SHP77 (cell line): ENCODE measurements around the gene PLEKHM1.

Experiments
- DNase-seq, 2 experiments: peaks; one replicate each; lab custom pipeline; 2025; lab: John Stamatoyannopoulos, UW

PLEKHM1 gene

DNA sequence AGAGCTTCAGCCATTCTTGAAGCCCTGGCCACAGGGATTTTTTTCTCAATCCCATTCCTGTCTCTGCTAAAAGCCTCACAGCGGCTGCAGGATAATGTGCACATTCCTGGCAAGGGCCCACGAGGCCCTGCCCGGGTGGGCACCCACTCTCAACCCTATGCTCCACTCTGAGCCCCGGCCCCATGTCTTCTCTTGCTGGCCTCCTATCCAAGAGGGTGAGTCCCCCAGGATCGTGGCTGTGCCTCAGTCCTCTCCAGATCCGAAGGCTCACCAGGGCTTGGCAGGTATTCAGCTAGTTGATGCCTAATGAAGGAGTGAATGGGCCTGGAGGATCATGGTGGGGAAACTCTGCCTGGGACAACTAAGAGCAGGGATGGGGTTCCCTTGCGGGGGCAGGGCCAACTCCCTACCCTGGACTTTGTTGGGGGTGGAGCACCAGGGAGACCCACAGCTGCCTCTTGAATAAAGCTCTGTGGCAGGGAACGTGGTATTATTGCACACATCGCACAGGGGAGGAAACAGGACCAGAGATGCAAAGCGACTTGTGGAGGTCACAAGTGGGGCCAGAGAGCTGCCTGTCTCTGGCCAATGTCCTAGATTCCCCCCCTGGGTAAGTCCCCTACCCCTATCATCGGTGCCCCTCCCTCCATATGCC lies 63.2 kb downstream of the PLEKHM1 start:
- DNase-seq, result no peak

DNA sequence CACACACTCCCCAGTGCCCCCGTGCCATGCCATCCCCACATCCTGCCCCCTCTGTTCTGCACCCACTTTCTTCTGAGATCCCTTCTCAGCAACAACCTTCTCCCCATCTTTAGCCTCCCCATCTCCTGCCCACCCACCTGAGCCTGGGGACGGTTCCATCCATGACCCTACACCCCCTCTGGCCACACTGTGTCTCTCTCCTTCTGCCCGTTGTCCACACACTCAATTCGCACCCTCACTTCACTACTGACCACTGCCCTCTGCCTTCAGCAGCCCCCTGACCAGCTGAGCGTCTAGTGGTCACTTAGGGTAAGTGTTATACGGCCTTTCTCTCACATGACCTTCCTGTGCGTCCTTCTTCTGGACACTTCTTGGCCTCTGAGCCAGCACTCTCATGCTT lies 64.0 kb downstream of the PLEKHM1 start:
- no peak for DNase-seq

DNA sequence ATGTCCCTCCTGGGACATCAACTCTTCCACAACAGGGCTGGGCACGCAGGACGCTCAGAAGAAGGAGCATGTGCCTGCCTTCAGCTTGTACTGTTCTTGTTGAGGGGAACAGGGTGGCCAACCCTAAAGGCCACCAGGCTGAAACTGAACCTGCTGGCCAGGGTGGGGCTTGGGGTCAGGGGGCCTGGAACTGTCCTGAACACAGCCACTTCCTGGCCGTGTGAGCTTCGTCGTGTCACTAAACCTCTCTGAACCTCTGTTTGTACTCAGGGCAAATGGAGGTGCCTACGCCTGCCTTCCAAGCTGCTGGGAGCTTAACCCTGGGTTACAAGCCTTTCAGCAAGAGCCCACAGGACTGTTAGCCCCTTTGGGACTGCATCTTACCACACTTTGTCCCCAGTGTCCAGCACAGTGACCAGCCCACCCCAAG lies 64.5 kb downstream of the PLEKHM1 start:
- DNase-seq, result no peak

DNA sequence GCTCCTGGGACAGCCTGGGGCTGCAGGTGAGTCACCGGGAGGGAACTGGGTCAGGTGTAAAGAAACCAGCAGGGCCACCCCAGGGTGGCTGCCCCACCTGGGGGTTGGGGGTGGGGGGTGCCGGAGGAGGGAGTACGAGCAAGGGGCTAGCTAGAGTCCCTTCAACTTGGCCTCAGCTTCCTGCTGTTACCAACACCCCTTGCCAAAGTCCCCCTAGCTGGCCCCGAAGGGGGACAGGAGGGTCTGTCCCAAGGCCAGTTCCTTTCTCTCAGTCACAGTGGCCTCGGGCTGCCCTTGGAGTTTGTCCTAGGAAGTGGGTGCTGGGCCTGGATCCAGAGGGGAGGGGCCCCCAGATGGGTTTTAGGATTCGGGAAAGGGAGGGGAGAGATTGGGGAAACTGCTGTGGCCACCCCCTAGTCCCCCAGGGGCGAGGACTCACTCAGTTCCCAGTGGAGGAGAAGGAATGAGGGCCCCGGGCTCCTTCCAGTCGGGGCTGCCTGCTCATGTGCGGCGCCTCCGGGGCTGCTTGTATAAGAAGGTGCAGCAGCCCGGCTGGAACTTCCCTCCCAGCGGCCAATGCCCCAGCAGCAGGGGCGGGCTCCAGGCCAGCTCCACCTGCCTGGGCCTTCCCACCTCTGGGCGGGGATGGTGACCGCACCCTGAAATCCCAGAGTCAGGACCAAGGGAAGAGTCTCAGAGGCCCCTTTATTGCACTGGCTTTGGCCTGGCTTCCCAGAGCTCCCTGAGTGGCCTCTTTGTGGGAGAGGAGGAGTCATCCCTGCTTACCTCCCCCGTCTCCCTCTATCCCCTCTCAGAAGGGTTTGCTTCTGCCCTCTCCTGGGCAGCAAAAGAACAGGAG lies 65.2 kb downstream of the PLEKHM1 start:
- DNase-seq, result peak; percentile 69 to 76

DNA sequence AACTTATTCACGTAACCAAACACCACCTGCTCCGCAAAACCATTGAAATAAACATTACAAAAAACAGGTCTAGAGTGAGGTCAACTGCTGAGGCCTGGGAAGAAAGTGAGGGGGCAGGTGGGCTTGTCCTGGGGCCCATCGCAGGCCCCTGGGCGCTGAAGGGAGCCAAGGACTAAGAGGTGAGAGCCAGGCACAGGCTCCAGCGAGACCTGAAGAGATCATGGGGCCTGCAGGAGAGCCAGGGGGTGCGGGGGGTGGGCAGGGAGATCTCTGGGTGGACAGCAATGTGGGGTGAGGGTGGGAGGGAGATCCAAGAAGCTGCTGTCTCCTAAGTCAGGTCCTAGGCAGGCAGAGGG lies 65.8 kb downstream of the PLEKHM1 start:
- DNase-seq, result no peak

DNA sequence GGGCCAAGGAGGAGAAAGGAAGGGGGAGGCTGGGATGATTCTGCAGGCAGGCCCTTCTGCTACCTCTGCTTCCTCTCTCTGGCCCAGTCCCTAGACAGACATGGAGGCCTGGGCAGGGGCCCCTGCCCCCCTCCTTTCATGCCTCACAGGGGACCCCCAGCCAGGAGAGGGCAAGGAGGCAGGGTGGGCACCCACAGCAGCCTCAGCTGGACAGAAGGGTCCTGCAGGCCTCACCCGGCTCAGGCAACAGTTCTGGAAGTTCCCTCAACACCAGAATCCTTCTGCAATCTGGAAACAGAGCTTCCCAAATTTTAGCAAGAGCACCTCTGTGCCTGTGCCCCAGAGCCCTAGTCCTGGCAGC lies 66.6 kb downstream of the PLEKHM1 start:
- DNase-seq, result no peak

DNA sequence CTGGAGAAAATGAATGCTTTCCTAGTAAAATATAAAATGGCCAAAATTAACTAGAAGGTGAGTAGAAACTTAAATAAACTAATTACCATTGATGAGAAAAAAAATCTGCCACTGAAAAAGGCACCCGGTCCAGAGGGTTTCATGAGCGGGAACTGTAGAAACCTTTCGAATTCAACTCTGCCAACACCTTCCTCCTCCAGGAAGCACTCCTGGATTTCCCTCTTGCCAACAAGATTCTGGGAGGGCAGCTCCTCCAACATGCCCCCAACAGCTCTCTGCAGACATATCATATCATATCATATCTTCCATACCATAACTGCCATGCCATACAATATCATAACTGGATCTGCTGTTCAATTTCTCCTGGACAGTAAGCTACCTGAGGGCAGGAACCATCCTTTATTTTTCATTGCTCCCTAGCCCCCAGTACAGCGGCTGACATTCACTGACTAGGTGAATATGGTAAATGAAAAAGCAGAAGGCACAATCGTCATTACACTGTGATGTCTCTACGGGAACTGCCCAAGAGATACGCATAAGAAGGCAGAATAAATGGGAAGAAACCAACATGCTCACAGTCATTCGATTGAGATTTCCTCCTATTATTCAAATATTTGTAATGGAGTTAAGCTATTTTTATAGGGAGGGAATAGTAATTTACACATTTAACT lies 67.1 kb downstream of the PLEKHM1 start:
- no peak for DNase-seq

DNA sequence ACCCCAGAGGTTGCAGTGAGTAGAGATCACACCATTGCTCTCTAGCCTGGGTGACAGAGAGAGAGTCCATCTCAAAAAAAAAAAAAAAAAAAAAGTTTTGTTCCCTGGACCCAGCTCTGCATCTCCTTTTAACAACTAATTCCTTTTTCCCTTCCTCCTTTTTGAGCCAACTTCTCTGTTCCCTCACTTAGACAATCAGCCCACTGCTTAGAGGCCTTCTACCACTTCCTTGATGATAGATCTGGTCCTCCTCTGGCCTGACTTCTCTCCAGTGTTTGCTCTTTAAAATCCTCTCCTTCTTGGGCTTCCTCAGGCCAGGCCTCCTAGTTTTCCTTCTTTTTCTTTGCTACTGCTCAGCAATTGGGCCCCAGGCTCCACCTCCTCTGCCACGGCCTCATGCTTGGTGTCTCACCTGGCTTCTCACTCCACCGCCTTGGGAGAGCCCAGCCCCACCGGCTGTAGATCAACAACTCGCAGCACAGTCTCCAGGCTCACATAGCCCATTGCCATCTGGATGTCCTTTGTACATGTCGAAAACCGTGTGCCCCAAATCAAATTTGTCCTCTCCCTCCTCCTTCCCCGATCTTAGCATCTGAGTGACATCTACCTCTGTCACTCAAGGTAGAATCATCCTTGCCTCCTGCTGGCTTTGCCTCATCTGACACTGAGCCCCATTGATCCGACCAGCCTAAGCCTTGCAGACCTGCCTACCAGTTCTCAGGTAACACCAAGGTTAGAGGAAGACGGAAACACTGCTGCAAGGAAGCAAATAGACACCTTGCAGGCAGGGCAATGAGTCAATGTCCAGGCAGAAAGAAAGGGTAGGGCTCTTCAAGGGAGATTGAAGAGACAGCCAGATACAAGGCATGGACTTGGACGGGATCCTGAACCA lies 75.3 kb downstream of the PLEKHM1 start:
- no peak for DNase-seq

DNA sequence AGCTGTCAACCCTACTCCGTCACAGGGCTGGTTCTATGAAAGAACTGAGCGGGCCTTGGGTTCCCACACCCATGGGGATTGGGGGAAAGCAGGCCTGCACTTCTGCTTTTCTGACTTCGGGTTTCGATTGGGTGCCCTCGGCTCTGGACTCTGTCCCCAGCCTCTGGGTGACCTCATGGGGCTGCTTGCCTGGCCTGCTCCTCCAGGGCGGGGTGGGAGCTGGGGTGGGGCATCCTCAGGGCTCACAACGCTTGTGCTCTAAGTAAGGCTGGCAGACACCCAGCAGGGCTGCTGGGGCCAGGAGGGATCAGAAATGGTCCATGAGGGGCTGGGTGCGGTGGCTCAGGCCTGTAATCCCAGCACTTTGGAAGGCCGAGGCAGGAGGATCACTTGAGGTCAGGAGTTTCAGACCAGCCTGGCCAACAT lies 77.0 kb downstream of the PLEKHM1 start:
- DNase-seq, result no peak

DNA sequence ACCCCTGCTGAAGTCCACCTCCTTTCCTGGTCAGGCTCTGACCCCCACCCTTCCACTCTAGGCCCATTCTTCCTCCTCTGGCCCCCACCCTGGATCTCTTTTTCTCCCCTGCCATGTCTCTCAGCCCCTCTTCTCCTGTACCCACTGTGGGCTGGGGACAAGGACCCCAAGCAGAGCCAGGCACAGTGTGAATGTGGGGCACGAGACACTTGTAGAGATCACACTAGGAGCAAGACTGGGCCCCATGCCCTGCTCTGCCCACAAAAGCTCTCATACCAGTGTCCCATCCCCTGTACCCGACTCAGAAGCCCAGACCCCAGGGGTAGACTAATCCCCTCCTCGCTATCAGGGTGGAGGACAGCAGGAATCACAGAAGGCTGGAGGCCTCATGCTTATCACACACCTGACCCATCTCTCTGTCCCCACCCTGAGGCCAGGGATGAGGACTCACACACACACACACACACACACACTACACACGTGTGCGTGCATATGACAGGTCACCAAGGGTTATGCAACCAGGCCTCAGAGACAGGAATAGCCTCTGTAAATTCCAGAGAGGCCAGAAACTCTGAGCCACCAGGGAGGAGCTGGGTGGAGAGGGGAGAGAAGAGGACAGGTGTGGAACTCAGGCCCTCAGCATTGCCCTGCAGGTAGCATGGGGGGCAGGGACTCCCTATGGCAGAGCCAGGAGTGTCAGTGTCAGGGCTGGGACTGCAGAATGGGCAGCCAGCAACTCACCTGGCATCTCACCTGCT lies 79.0 kb downstream of the PLEKHM1 start:
- DNase-seq, result no peak

DNA sequence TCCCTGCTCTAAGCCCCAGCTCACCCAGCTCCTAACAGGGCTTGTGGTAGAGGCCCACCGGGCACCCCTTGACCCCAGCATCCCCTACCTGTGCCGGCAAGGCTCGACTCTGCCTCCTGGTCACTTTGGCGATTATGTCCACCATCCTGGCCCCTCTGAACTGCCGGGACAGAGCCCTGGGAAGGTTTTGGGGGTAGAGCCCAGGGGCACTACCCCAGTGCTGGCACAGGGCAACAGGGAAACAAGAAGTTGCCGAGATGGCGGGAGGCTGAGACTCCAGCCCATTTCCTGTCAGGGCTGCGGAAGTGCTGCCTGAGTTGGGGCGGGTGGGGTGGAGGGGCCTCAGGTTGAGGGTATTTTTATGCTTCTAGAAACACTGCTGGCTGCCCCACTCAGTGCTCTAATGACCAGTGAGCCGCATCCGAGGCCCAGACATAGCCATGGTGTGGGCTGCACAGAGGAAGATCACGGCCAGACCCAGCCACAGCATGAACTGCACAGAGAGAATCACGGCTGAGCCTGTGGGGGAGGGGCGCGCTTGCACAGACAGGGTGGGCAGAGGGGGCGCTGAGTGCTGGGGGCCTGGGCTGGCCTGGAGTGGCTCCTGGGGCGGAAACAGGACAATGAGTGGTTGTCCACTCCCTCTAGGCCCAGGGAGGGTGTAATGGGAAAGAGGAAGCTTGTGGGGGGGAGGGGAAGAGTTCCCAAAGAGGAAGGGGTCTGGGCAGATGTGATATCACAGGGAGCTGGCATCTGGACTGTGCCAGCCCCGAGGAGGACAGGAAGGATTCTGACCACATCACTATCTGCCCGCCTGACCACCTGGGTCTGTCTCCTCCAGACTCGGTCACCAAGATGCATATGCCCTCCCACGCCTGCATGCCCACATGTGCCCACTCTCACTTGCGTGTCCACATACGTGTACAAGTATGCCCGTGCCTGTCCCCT lies 80.1 kb downstream of the PLEKHM1 start:
- no peak for DNase-seq

DNA sequence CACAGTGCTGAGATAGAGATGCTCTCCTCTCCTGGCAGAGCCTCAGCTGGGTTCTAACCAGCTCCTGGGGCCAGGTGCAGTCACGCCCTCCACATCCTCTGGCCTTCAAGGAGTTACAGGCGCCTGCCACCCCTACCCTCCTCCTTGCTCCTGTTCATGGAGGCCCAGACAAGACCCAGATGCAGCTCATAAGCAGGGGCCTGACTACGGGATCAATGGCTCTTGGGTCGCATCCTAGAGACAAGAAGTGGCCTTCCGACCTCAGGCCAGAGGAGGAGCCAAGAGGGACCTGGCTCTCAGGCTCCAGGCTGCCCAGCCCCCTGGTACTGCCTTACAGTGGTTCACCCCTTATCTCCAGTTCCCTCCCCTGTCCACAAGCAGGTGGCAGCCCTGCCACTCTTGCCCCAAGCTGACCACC lies 80.9 kb downstream of the PLEKHM1 start:
- no peak for DNase-seq

DNA sequence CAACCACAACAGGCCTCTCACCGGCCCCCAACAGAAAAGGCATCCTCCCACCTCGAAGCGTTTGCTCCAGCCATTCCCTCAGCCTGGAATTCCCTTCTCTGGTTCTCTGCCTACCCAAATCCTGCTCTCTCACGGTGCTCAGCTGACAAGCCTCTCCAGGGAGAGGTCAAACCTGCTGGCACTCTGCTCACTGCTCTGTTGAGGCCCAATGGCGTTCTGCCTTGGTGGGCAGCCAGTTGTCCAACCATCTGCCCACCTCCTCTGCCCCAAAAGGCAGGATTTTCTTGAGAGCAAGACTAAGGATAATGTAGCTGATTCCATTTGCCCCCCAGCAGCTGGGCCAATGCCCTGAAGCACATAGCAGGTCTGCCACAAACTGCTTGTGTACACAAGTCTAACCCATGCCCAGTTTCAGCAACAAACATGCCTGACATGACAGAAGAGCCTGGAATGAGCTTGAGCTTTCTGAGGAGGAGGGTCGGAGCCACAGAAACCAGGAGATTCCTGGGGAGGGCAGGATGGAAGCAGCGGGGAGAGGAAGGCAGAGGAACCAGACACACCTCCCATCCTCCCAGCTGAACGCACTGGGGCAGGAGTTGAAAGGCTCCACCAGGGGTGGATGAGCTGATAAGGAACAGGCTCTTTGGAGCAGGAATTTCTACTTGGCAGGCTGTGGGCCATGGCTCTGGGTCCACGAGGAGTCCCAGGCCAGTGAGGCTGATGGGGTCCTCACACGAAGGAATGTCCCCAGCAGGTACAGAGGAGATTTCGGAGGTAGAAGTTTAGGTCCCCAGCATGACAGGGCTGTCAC lies 81.7 kb downstream of the PLEKHM1 start:
- no peak for DNase-seq

DNA sequence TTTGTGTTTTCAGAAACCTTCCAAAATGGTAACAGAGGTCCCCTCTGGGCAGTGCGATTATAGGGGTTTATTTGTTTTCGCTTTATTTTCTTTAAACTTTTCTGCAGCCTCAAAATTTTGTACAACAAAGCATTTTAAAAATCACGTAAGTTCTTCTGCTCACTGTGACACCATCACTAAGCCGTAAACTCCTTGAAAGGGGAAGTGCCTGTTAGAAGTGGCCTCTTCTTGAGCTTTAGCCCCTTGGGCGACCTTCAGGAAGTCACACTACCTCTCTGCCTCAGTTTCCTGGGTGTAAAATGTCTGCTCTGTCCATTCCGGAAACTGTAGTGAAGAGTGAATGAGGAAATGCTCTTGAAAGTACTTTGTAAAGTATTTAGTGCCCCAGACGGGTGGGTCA lies 84.4 kb downstream of the PLEKHM1 start:
- DNase-seq, result no peak

DNA sequence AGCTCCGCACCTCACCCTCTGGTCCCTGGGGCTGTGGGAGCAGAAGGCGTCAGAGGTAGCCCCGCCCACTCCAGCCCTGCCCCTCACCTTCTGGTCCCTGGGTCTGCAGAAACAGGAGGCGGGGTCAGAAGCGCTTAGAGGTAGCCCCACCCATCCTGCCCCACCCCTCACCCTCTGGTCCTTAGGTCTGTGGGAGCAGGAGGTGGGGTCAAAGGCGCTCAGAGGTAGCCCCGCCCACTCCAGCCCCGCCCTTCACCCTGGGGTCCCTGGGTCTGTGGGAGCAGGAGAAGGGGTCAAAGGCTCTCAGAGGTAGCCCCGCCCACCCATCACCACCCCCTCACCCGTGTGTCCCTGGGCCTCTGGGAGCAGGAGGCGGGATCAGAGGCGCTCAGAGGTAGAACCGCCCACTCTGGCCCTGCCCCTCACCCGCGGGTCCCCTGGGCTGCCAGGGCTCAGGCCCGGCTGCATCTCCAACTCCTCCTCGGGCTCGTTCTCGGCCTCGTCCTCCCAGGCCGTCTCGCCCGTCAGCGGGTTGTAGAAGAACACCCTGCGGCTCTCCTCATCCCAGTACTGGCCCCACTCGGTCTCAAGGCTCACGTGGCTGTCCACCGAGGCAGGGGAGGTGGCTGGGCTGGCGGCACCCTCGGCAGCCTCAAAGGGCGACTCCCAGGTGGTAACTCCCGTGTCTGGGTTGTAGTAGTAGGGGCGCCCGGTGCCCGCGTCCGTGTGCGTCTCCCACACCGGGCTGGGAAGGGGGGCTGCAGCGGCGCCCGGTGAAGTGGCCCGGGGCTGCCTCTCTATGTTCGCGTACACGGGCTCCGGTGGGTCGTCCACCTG lies 85.1 kb downstream of the PLEKHM1 start:
- no peak for DNase-seq

DNA sequence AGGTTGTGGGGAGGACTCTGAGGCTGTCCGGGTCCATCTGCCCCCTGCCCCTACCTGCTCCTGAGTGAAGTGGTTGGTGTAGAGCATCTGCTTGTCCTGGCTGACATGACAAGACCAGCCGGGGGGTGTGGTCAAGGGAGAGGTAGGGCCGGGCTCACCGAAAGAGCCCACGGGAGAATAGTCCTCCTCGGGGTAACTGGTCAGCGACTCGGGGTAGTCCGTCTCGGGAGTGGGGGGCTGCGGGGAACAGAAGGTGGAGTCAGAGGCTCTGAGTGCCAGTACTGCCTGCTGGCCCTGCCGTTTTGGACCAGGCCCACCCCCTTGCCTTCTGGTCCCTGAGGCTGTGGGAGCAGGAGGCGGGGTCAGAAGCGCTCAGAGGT lies 85.7 kb downstream of the PLEKHM1 start:
- DNase-seq, result no peak

DNA sequence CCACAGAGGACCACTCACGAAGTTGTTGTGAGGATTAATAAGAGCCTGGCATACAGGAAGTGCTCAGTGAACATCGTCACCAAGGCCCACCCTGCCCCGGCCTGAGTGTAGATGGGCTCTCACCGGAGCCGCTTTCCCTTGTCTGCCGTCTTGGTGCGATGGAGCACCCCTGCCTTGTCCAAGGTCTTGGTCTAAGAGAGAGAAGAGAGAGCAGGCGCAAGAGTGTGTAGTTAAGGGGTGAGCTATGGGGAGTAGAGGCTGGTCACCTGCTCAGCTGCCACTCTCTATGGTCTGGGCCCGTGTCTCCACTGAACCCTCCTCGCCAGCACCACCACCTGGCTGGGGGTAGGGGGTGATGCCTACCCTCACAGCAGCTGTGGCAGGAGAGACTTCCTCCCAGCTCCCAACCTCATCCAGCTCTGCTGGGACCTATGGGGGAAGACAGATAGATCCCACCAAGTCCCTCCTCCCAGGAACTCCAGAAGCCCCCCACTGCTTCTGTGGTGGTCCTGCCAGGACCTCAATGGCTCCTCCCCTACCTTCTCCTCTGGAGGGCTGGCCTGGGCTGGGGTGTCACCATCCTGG lies 86.5 kb downstream of the PLEKHM1 start:
- no peak for DNase-seq

DNA sequence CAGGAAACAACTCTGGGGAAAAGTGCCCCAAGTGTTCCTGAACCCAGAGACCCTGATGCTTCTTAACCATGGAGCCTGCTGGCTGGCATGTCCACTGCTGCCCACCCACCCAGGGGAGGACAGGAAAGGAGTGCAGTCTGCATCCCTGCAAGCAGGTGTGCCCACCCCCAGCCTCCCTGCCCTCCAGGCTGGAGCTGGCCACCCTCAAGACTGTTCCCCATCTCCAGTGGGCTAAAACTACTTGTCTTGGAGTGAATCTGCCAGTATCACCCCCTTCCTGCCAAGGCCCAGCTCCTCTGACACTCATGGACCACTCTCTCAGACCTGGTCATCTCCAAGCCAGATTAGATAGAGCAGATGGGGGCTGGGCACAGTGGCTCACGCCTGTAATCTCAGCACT lies 87.6 kb downstream of the PLEKHM1 start:
- no peak for DNase-seq
